GM18951 (cell line): ENCODE measurements around the gene LRFN2.

Source experiments
- POLR2A ChIP-seq: IDR thresholded peaks from 4 replicates; pipeline ENCODE4 v1.6.1; 2011; ENCODE audit warnings: mild to moderate bottlenecking; ENCODE audit not compliant: insufficient read length, insufficient read depth; ENCODE audit errors: extremely low read depth
- in situ Hi-C: fragments of 300-500 bp; cut with MboI; formaldehyde crosslinking; loops from one replicate; pipeline ENCODE4 v1.12.0; 2022; ENCODE audit warnings: low sequenced_read_pairs, mixed read lengths, inconsistent platforms; ENCODE audit not compliant: unreplicated experiment

LRFN2 gene

GRCh38 chr6:40582892-40583291, 4.3 kb downstream of the LRFN2 start:
- in situ Hi-C loops, result no loop called here
- no peak for TF ChIP-seq POLR2A

DNA sequence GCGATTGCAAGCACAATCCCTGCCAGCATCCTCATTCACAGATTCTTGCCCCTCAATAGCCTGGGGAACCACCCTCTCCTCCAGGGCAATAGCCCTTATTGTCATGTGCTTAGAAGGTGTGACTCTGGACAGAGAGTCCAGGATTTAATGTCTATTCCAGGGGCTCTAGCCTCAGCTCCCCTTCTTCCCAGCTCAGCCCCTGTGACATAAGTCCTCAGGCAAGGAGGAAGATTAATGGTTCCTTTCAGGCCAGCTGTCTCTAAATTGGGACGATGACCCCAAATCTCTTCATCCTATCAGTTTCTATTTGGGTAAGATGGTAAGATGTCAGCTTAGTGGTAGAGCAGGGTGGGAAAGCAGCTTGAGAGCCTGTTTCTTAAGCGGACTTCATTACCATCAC, 8.1 kb downstream of the LRFN2 start:
- TF ChIP-seq POLR2A, result no peak
- in situ Hi-C loops, result no loop called here

GRCh38 chr6:40577672-40578071, 9.5 kb downstream of the LRFN2 start:
- in situ Hi-C loops, result no loop called here
- TF ChIP-seq POLR2A, result no peak

DNA sequence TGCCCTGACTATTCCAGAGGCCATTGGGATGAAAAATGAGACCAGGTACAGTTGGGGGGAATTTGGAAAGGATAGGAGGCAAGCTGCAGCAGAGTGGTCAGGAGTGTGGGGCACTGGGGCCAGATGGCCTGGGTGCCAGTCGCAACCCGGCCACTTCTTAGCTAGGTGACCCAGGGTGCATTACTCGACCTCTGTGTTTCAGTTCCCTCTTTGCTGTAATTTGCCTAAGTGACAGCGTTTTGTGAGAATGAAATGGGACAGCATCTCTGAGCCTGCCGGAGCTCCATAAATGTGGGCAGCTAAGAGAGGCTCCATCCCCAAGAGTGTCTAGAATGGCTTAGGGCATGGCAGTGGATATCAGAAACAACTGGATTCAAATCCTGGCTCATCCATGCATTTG, 13.9 kb downstream of the LRFN2 start:
- no peak for TF ChIP-seq POLR2A
- in situ Hi-C loops, result no loop called here

- in situ Hi-C loops, result no loop called here
- TF ChIP-seq POLR2A, result no peak
These were observed 17.8 kb downstream of the LRFN2 start for GRCh38 chr6:40569162-40569910.

DNA sequence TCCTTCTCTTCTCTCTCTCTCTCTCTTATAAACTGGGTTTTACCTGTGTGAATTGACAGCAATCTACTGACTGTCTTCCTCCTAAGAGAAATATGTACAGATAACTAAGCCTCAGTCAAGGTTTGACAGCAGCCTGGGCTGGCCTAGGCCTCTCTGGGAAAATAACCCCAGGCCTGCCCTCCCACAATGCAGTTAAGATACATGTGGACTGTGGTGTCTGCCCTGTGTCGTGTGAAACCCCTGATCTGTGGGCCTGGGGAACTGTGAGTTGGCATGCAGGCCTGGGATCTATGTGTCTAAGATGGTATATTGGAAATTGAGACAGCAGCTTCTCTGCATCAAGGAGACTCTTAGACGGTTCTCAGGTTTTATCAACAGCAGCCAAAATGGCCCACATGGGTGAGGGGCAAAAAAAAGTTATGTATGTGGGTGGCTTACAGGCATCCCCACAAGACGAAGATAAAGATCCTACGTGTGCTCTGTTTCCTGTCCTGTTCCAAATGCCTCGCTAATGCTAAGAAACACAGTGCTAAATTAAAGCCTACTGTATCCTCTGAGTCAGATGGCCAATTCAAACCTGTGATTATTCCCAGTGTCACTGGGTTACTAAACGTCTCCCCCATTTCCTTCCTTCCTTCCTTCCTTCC, 19.0 kb downstream of the LRFN2 start:
- no peak for TF ChIP-seq POLR2A
- in situ Hi-C loops, result no loop called here

DNA sequence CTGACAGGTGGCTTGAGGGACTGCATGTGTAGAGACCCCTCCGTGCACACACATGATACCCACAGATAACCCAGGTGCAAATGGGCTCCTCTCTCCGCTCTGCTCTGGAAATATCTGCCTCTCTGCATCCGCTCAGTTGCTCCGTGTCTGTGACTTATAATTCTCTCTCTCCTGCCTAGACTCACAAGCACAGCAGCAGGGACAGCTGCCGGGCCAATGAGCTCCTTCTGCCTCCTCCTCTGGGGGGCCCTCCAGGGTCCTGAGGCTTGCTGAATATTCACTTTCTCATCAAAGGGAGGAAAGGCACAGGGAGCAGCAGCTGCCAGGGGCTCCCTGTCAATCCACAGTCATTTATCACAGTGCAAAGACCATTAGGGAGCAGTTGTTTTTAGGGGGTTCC, 24.1 kb downstream of the LRFN2 start:
- TF ChIP-seq POLR2A, result no peak
- in situ Hi-C loops, result no loop called here

- TF ChIP-seq POLR2A, result no peak
- in situ Hi-C loops, result no loop called here
These were observed 28.1 kb downstream of the LRFN2 start for GRCh38 chr6:40559056-40559455.

DNA sequence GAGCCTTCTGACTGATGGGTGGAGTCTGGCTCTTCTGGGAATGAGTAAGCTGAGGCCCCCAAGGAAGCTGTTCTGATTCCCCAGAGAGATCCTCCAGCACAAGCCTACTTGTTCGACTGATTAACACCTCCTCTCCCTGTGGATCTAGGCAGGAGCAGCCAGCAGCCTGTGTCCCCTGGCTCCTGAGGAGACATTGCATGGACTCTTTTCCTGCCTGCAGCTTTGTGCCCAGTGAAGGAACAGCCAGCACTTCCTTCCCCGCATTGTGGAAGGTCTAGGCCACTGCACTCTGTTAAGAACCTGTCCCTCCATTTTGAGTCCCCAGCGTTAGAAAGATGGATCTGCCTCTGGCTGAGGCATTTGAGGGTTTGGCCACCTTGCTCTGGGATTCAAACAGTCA, 29.1 kb downstream of the LRFN2 start:
- no peak for TF ChIP-seq POLR2A
- in situ Hi-C loops, result no loop called here

DNA sequence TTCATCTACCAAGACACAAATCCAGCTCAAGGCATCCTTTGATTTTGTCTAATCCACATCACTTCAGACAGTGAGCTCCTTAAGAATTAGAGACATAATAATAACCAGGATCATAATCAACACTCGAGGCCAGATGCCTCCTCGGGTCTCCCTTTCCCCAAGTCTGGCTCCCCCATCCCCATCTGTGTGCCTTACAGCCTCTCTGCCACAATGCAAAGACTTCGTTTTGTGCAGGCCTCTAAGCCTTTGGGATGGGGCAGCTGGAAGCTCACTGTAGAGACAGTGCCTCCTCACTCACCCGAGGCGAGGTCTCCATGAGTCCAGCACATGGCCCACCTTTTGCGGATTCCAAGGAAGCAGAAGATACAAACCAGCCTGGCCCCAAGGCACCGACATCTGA, 30.3 kb downstream of the LRFN2 start:
- in situ Hi-C loops, result no loop called here
- TF ChIP-seq POLR2A, result no peak

GRCh38 chr6:40556023-40556422, 31.1 kb downstream of the LRFN2 start:
- in situ Hi-C loops, result no loop called here
- no peak for TF ChIP-seq POLR2A

DNA sequence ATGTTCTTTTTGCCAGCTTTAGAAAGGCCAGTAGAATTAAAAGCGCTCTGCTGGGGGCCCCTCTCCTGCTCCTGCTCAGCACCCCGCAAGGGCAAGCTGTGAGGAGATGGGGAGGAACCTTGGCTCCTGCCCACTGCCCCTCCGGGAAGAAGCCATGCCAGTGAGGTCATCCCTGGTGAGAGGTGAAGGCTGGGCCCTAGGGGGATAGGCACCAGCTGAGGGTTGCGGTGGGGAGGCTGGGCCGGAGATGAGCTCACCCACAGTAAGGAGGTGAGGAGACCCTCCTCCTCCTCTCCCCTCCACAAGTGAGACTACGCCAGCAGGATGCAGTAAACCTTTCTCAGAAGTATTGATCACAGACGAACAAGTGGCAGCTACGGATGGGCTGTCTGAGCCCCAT, 32.1 kb downstream of the LRFN2 start:
- no peak for TF ChIP-seq POLR2A
- in situ Hi-C loops, result no loop called here

- no peak for TF ChIP-seq POLR2A
- in situ Hi-C loops, result no loop called here
These were observed 34.2 kb downstream of the LRFN2 start for GRCh38 chr6:40552941-40553340.

DNA sequence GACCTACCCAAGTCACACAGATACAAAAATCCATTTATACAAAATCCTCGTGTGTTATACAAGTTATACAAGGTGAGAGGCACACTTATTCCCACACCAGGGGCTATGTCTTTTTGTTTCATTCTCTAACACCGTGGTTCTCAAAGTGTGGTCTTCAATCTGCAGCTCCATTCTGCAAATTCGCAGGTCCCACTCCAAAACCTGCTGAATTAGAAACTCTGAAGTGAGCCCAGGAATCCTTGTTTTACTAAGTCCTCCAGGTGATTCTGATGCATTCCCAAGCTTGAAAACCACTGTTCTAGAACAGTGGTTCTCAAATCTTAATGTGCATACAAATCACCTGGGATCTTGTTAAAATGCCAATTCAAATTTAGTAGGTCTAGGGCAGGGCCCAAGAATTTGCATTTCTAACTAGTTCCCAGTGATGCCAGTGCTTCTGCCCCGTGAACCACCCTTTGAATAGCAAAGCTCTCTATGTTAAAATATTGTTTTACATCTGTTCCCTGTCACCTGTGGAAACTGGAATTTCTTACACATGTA, 35.1 kb downstream of the LRFN2 start:
- TF ChIP-seq POLR2A, result no peak
- in situ Hi-C loops, result no loop called here
